ENCODE results near the gene STX8. TPM values are rescaled to one million over a fixed set of nuclear protein-coding genes. Genes with fewer than 3 reads are reported as not detected.

Gene STX8
- total RNA-seq, 2 donors from 2014 or later: 66.8 to 68.8 TPM

DNA sequence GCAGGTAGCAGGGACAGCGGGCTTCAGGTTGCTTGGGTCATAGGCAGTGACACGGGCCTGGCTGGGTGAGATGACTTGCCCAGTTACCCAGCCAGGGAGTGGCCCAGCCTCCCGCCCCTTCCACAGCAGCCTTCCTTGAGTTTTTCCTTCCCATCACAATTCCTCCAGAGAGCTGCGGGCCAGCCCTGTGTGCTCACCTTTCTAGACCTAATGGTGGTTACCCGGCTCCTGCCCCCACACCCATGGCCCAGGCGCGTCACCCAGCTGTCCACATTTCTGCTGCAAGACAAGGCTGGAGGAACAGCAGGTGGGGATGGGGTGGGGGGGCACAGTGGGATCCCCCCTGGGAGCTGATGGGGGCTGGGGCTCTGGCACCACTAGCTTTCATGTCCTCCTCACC lies 351.1 kb downstream of the STX8 start:
- Mint-ChIP-seq H3K27ac (peak overlapping the region; percentile 44), H3K36me3 (ENCODE audit: low read depth) (no peaks in the 10 kb centered on the region), H3K4me1 (peaks cover 2% of the 10 kb centered on the region), H3K27me3 (no peaks in the 10 kb centered on the region), H3K4me3 (no peak overlapping the region)
- DNase-seq: no peak
- no peaks in the 10 kb centered on the region for H3K9me3 ChIP-seq (ENCODE audit: control insufficient read depth, low read length, poor library complexity, severe bottlenecking)
- no peak for ATAC-seq

DNA sequence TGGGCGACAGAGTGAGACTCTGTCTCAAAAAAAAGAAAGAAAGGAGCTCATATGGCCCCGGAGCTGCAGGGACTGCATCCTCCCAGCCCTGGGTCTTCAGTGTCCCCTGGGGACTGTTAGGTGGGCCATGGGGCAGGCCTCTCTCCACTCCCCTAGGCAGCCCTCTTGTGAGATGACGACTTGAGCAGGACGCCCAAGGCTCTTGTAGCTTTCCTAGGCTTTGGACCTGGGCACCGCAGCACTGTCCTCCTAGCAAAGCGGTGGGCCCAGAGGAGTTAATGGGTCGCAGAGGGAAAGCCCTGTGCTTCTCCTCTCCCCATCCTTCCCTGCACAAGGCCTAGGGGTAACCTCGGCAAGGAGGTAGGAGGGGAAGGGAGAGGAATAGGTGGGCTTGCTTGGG lies 352.1 kb downstream of the STX8 start:
- no peak overlapping the region for H3K4me3 Mint-ChIP-seq
- no peaks in the 10 kb centered on the region for H3K27me3 Mint-ChIP-seq
- H3K36me3 Mint-ChIP-seq (ENCODE audit: low read depth): no peaks in the 10 kb centered on the region
- no peak for DNase-seq
- ATAC-seq: no peak
- H3K9me3 ChIP-seq (ENCODE audit: control insufficient read depth, low read length, poor library complexity, severe bottlenecking): no peaks in the 10 kb centered on the region
- no peak overlapping the region for H3K27ac Mint-ChIP-seq
- peaks cover 2% of the 10 kb centered on the region for H3K4me1 Mint-ChIP-seq

DNA sequence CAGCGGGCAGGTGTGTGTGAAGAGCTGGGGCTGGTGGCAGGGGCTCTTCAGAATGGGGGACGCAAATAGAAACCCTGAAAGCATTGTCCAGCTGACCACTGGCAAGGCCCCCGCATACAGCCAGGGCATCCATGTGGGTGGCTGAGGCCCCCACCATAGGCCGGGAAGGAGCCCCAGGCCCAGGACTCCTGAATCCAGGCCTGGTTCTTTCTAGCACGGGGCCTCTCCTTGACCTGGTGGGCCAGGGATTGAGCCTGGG lies 353.8 kb downstream of the STX8 start:
- Mint-ChIP-seq H3K4me3 (no peak overlapping the region), H3K4me1 (peaks cover 2% of the 10 kb centered on the region), H3K36me3 (ENCODE audit: low read depth) (no peaks in the 10 kb centered on the region), H3K27ac (no peak overlapping the region), H3K27me3 (no peaks in the 10 kb centered on the region)
- no peaks in the 10 kb centered on the region for H3K9me3 ChIP-seq (ENCODE audit: control insufficient read depth, low read length, poor library complexity, severe bottlenecking)
- no peak for DNase-seq
- no peak for ATAC-seq

DNA sequence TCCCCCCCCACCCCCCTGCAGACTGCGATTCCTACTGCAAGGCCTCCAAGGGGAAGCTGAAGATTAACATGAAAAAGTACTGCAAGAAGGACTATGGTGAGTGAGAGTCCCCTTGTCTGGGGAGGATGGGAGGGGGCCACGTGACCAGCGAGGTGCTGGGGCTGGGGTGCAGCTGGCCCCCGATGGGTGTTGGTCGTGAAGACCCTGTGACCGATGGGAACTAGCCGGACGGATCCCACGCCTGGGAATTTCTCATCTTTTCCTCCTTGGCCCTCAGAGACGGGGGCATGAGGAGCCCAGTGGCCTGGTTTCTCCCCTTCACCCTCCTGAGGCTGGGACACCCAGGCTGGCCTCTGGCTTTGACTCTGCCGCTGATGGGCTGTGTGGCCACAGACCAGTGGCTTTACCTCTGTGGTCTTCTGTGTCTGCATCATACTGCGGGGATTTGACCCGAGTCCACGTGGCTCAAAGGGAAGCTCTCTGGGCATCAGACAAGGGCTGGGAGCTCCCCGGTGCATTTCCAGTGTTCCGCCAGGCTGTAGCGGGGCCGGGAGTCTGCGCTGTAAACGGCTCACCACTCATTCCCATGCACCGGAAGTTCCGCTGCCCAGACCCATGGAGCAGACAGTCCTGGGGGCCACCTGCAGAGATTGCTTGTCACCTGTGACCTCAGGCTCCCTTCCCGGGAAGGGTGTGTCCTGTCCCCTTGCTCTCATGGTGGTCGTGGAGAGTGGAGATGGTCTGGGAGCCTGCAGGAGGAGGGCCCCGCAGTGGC lies 354.3 kb downstream of the STX8 start:
- Mint-ChIP-seq H3K36me3 (ENCODE audit: low read depth) (no peaks in the 10 kb centered on the region), H3K4me1 (peaks cover 2% of the 10 kb centered on the region), H3K27ac (no peak overlapping the region), H3K27me3 (no peaks in the 10 kb centered on the region), H3K4me3 (no peak overlapping the region)
- no peaks in the 10 kb centered on the region for H3K9me3 ChIP-seq (ENCODE audit: control insufficient read depth, low read length, poor library complexity, severe bottlenecking)
- ATAC-seq (no peak), DNase-seq (no peak)

DNA sequence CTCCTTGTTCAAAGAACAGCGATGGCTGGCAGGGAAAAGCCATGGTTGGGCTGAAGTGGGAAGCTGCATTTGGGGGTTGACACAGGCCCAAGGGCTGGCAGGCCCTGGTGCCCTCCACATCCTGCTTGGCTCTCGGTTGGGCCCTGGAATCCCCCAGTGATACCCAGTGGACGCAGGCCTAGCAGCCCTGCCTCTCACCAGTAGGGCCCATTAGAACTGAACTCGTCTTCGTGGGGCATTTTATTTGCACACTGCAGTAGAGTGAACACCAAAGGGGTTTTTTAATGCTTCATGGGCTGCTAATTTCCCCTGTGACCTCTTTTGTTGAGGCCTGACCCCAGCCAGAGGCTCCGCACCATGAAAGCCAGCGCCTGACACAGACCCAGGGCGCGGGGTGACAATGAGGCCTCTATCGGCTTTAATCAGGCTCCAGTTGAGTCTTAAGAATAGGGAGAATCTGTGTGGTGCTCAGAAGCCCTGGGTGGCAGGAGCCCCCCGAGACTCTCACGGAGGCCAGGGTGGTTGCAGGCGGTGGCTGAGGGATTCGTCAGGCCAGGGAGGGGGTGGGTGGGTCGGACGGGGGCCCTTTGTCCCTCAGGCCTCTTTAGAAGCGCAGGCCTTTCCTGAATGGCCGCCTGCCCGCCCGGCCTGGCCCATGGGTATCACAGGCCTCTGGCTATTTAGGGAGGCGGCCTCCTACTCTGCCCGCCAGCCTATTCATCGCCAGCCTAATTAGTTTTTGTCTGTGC lies 355.0 kb downstream of the STX8 start:
- Mint-ChIP-seq H3K36me3 (ENCODE audit: low read depth) (no peaks in the 10 kb centered on the region), H3K27me3 (no peaks in the 10 kb centered on the region)
- ATAC-seq: no peak

DNA sequence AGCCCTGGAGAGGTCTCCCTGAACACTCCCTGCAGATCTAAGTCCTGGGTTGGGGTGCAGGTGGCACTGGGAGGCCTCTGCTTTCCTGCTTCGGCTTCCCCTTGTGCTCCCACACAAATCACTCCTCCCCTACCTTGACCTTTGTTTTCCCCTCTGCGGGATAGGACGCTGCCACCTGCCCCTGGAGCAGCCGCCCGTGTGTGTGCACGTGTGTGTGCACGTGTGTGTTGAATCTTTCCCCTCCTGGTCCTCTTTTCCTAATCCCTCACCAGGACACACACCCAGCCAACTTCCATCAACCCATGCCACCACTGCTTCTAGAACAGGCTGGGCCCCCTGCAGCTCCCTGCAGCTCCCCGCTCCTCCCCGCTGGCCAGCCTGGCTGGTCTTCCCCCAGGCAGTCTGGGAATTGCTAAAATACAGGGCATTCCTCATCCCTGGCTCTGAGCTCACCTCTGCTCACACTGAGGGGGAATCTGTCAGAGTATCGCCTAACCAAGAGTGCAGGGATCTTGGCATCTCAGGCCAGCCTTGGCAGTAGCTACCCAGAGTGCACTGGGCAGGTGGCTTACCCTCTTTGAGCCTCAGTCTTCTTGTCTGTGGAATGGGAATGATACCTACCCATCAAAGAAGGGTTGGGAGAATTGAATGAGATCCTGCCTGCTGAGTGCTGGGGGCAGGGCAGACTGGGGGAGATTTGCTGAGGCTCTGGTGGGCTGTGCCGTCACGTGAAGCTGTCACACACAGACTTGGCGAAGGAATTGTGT lies 355.8 kb downstream of the STX8 start:
- ATAC-seq: no peak
- Mint-ChIP-seq H3K36me3 (ENCODE audit: low read depth) (no peaks in the 10 kb centered on the region), H3K4me3 (no peak overlapping the region), H3K27ac (no peak overlapping the region), H3K4me1 (peaks cover 2% of the 10 kb centered on the region), H3K27me3 (no peaks in the 10 kb centered on the region)
- no peak for DNase-seq
- H3K9me3 ChIP-seq (ENCODE audit: control insufficient read depth, low read length, poor library complexity, severe bottlenecking): peaks cover 3% of the 10 kb centered on the region

More for the DNA sequence above, 355.0 kb downstream of the STX8 start:
- Mint-ChIP-seq H3K4me3 (no peak overlapping the region), H3K4me1 (peaks cover 2% of the 10 kb centered on the region), H3K27ac (no peak overlapping the region)
- no peak for DNase-seq
- peaks cover 1% of the 10 kb centered on the region for H3K9me3 ChIP-seq (ENCODE audit: control insufficient read depth, low read length, poor library complexity, severe bottlenecking)

DNA sequence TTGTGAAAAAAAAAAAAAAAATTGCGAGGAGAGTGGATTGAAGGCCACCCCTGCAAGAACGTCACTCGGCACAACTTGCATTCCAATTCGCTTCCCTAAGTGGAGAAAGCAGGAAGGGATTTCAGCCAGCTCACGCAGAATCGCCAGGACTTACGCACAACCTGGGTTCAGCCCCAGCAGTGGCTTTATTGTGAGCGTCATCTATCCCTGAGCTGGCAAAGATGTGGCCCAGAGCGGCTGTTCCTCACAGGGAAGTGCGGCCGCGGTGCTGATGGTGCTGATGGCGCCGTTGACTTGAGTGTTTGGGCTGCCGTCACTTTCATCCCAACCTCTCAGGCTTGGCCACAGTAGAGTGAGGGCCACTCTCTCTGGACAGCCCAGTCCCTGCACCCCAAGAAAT lies 356.7 kb downstream of the STX8 start:
- no peak for ATAC-seq
- Mint-ChIP-seq H3K36me3 (ENCODE audit: low read depth) (no peaks in the 10 kb centered on the region), H3K27me3 (no peaks in the 10 kb centered on the region), H3K4me1 (peaks cover 2% of the 10 kb centered on the region), H3K4me3 (no peak overlapping the region), H3K27ac (no peak overlapping the region)
- H3K9me3 ChIP-seq (ENCODE audit: control insufficient read depth, low read length, poor library complexity, severe bottlenecking): peaks cover 3% of the 10 kb centered on the region
- no peak for DNase-seq

DNA sequence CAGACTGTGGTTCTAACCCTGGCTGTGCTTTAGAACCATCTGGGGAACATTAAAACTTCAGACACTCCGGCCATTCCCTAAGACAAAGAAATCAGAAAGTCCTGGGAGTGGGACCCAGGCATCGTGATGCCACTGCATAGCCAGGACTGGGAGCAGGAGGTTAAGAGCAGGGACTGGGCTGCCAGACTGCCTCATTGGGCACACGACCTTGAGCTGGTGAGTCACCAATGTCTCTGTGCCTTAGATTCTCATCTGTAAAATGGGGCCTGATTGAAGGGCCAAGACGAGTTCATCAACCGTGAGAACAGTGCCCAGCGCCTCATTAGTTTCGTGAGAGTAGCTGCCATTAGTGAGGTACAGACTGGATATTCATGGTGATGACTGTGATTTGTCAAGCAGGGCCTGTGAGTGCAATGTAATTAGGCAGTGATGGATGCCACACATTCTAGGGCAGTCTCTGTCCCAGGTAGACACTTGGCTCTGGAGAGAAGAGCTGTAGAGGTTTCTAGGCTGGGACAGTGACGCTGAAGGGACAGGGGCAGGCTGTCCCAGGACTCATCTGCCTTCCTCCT lies 357.5 kb downstream of the STX8 start:
- ATAC-seq (no peak), DNase-seq (no peak)
- H3K27ac Mint-ChIP-seq: no peak overlapping the region
- H3K9me3 ChIP-seq (ENCODE audit: control insufficient read depth, low read length, poor library complexity, severe bottlenecking): peaks cover 3% of the 10 kb centered on the region
- H3K4me1 Mint-ChIP-seq: peaks cover 2% of the 10 kb centered on the region
- H3K36me3 Mint-ChIP-seq (ENCODE audit: low read depth): no peaks in the 10 kb centered on the region
- H3K27me3 Mint-ChIP-seq: no peaks in the 10 kb centered on the region
- H3K4me3 Mint-ChIP-seq: no peak overlapping the region

DNA sequence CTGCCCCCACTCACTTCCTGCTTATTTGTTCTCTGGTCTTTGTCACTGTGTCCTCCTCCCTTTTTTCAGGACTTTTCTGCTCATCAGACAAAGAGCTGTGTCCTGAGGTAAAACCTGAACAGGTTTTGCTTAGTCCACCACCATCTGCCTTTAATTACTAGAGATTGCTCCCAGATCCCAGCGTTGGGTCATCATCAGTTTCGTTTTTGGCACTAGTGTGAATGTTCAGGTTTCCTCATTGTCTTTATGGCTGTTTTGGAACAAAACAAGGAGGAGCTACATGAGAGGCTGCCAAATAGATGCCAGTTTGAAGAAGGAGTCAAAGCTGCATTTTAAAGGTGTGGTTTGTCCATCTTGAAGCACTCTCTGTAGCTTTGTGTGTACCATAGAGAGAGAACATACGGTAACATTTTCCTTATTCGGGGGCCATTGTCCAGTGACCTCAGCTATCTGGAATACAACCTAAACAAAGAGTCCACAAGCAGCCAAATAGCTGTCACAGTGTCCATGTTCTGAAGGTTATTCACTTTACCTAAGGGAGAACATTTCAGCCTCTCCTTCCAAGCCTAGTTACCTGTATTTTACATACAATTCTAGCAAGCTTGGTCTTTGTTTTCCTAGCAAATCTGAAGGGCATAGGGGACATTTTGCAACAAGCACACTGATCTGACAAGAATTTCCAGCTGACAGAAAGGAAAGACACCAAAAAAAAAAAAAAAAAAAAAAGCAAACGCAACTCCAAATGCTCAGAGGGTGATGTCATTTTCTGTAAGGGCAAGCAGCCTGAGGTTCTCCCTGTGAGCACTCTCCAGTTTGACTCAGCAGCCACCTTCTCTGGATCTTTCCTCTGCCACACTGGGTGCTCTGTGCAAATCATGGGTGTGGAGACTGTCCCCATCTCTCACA lies 358.2 kb downstream of the STX8 start:
- no peak for ATAC-seq
- H3K36me3 Mint-ChIP-seq (ENCODE audit: low read depth): no peaks in the 10 kb centered on the region
- no peak overlapping the region for H3K27ac Mint-ChIP-seq
- peaks cover 3% of the 10 kb centered on the region for H3K9me3 ChIP-seq (ENCODE audit: control insufficient read depth, low read length, poor library complexity, severe bottlenecking)
- DNase-seq: no peak
- H3K4me3 Mint-ChIP-seq: no peak overlapping the region
- no peaks in the 10 kb centered on the region for H3K27me3 Mint-ChIP-seq
- H3K4me1 Mint-ChIP-seq: peaks cover 2% of the 10 kb centered on the region

DNA sequence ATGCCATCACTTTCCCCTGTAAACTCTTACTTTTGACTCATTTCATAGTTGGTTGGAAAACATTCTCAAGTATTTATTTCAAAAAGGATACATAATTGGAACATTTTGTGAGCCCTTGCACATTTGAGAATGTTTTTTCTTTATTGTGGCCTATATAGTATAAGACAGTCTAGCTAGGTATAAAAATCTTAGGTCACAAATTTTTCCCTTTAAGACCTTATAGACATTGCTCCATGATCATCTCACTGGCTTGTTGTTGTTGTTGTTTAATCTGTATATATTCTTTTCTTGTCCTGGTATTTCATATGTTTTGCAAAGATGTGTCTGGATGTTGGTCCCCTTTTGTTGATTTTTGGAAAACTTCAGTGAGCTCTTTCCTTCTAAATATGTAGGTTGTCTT lies 360.2 kb downstream of the STX8 start:
- Mint-ChIP-seq H3K4me3 (no peak overlapping the region), H3K36me3 (ENCODE audit: low read depth) (no peaks in the 10 kb centered on the region), H3K4me1 (peaks cover 6% of the 10 kb centered on the region), H3K27me3 (no peaks in the 10 kb centered on the region), H3K27ac (no peak overlapping the region)
- H3K9me3 ChIP-seq (ENCODE audit: control insufficient read depth, low read length, poor library complexity, severe bottlenecking): peaks cover 3% of the 10 kb centered on the region
- ATAC-seq (no peak), DNase-seq (no peak)

DNA sequence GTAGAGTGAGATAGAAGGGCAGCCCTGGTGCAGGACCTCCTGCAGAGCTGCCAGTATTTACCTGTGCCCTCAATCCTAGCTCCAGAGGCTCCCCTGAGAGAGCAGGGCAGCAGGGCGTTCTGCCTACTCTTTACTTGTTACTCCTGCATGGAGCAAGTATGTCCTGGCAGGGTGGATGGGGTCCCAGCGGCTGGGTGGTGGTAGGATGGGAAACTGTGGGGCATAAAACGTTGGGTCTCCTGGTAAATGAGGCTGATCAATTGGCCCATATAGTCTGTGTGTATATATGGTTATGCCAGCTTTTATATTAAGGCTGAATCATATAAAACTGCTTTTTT lies 362.3 kb downstream of the STX8 start:
- no peak overlapping the region for H3K4me3 Mint-ChIP-seq
- H3K27me3 Mint-ChIP-seq: no peaks in the 10 kb centered on the region
- no peak overlapping the region for H3K27ac Mint-ChIP-seq
- DNase-seq (no peak), ATAC-seq (no peak)
- peaks cover 8% of the 10 kb centered on the region for H3K4me1 Mint-ChIP-seq
- H3K9me3 ChIP-seq (ENCODE audit: control insufficient read depth, low read length, poor library complexity, severe bottlenecking): peaks cover 3% of the 10 kb centered on the region
- H3K36me3 Mint-ChIP-seq (ENCODE audit: low read depth): no peaks in the 10 kb centered on the region

DNA sequence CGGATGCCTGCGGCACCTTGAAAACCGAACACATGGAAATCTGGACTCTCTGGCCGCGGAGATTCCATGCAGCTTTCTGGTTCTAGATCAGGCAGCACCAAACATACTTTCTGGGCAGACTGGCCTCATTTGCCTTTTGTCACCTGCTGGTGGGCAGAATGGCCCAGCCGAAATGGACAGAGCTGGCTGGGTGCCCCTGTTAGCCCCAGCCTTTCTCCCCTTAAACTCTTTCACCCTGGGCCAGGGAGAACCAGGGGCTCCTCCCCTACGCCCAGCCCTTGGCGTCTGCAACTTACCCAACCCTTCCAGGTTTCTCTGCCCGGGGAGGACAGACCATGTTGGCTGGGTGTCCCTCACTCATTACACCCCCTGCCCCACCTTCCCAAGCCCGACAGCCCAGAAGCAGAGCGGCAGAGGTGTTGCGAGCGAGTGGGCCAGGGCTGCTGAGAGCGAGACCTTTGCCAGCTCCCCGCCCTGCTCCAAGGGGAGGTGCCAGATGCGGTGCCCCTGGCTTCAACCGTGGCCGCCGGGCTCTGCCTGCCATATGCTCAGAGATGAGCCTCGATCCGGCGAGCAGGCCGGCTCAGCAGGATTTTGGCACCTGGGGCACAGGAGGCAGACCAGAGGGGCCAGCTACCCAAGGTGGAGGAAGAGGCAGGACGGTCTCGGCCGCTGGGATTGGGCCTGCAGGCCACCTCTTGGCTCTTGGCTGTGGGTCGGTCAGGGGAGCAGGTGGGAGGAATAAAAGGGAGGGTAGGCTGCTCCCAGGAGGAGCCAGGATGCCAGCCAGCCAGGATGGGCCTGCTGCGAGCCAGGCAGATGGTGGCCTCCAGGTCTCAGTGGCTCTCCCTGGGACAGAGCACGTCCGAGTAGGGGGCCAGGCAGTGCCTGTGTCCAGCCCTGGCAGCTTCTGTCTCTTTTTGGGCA lies 363.0 kb downstream of the STX8 start:
- H3K27ac Mint-ChIP-seq: no peak overlapping the region
- no peak overlapping the region for H3K4me3 Mint-ChIP-seq
- H3K36me3 Mint-ChIP-seq (ENCODE audit: low read depth): no peaks in the 10 kb centered on the region
- ATAC-seq (no peak), DNase-seq (no peak)
- H3K27me3 Mint-ChIP-seq: no peaks in the 10 kb centered on the region
- peaks cover 3% of the 10 kb centered on the region for H3K9me3 ChIP-seq (ENCODE audit: control insufficient read depth, low read length, poor library complexity, severe bottlenecking)
- peaks cover 8% of the 10 kb centered on the region for H3K4me1 Mint-ChIP-seq

Measured in T-helper 17 cell (primary cell).